Ovary (tissue), 9 donors: Measurements from ENCODE around the gene SFT2D1. TPM values are rescaled to one million over a fixed set of nuclear protein-coding genes. Genes with fewer than 3 reads are reported as not detected.

Experiments
- DNase-seq, 5 donors: peaks; one replicate each; pipeline ENCODE4 v3.0.0-alpha.2; 2019 to 2020
- H3K27ac ChIP-seq, 2 donors: fragments of 200-600 bp; one replicate each; pipeline versions ENCODE4 v1.5.1 to v1.8.0; 2019 to 2022
- H3K27me3 ChIP-seq: fragments of 200-600 bp; one replicate; pipeline ENCODE4 v1.8.0; 2022
- H3K36me3 ChIP-seq: fragments of 200-600 bp; sonication (generic); one replicate; pipeline ENCODE4 v1.5.1; 2019
- H3K4me1 ChIP-seq: one replicate; pipeline ENCODE4 v1.8.1; 2013; ENCODE audit warnings: mild to moderate bottlenecking, moderate library complexity; ENCODE audit not compliant: insufficient read depth
- H3K4me3 ChIP-seq: fragments of 200-600 bp; sonication (generic); one replicate; pipeline ENCODE4 v1.5.1; 2017
- H3K9me3 ChIP-seq, 2 donors: fragments of 200-600 bp in 1 of 2; sonication (generic) in 1 of 2; one replicate each; pipeline versions ENCODE4 v1.5.1 to v1.8.1; 2013 to 2019; ENCODE audit warnings: mild to moderate bottlenecking in 1 of 2, moderate library complexity in 1 of 2
- EP300 ChIP-seq: sonication (generic); formaldehyde crosslinking; IDR thresholded peaks from one replicate; pipeline ENCODE4 v1.6.1; 2017; ENCODE audit warnings: antibody characterized with exemption
- POLR2A ChIP-seq: fragments of 450-650 bp; IDR thresholded peaks from one replicate; pipeline ENCODE4 v1.6.1; 2017; ENCODE audit warnings: antibody characterized with exemption, mild to moderate bottlenecking, moderate library complexity
- WGBS, 3 donors: extraction: QIAGEN DNeasy Blood & Tissue Kit in 1 of 3; methylation state at CpG; one replicate each; pipeline versions ENCODE4 v1.1.5 to v1.1.7; 2013 to 2017; 5-methylcytosine and 5-hydroxymethylcytosine counted together
- intact Hi-C, 4 donors: fragments of 100-400 bp; cut with DNase I; formaldehyde crosslinking; loops; one replicate each; pipeline versions ENCODE4 v1.11.0 to v1.15.1; 2022 to 2023
- polyA plus RNA-seq, 2 donors: library from polyadenylated mRNA; stranded (reverse); fragments of 200-250 nt in 1 of 2; fragments of 350-450 nt in 1 of 2; fragmentation: Illumina TruSeq in 1 of 2; extraction: RNeasy Lipid Tissue Mini Kit (QIAGEN cat#74804) in 1 of 2; gene quantifications; one replicate each; pipeline ENCODE4 v1.2.3, GENCODE V29; 2013 to 2014
- total RNA-seq, 7 donors: library from RNA; depleted of rRNA in 2 of 7; stranded (reverse); fragments of >200 nt in 2 of 7; fragmentation: NEBNext Ultra II Directional in 3 of 7; extraction: Animal tissue kit (Norgen Biotek cat#: 25700) in 3 of 7; gene quantifications; one replicate each; pipeline versions ENCODE4 v1.1.0 to v1.2.4, GENCODE V29; 2016 to 2023
- TF ChIP-seq, protein P1 (sequence below), 3 donors: fragments of 450-650 bp in 2 of 3; fragments of 200-600 bp in 1 of 3; IDR thresholded peaks; one replicate each; pipeline versions ENCODE4 v1.5.1 to v1.8.0; 2016 to 2022; ENCODE audit warnings: antibody characterized with exemption in 3 of 3, mild to moderate bottlenecking in 1 of 3
- donor health status: DM: no; HTN: no; CAD: no; lungs with moderate emphysema.
- donor health status: DM: no; HTN: no; CAD: no.
- donor health status: Bipolar disorder and iron deficiency.
- donor health status: DM: yes; HTN: yes; CAD: no.
- donor health status: DM: no; HTN: no; CAD: no.
- donor health status: DM: yes; HTN: yes; CAD: no.

SFT2D1 gene
- total and polyA plus RNA-seq, 9 donors, result 25.9 to 50.3 (median 34.4) TPM

DNA sequence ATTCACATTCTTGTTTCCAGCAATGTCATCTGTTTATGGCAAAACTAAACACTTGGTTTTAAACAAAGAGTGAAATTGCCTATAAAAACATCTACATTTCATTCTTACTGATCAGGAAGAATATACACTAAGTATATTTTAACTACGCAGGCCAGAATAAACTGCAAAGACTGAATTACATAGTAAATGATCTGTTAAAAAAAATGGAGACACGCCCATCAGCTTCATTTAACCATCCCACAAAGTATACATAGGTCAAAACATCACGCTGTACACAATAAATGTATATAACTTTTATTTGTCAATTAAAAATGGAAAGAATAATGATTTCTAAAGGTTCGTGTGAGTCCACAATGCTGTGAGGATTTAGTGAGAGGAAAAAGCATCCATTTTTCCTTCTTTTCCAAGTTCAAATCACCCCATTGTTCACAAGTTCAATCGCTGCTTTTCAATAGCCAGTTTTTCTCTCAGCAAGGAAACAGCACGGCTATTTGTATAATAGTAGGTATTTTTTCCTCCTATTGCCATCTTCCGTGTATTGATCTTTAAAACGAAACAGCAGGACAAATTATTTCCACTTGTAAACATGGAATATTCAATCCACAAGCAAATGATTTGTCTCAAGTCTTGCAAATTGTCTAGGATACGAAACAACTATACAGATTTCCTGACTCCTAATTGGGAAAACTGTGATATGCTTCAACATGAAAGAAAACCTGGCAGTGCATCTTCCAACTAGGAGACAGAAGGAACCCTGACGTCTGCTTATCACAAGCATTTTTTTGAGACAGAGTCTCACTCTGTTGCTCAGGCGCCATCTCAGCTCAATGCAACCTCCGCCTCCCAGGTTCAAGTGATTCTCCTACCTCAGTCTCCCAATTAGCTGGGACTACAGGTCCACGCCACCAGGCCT, 10.6 kb downstream of the SFT2D1 start:
- no peak for TF ChIP-seq EP300
- no peak for TF ChIP-seq POLR2A
- TF ChIP-seq, protein P1, sequence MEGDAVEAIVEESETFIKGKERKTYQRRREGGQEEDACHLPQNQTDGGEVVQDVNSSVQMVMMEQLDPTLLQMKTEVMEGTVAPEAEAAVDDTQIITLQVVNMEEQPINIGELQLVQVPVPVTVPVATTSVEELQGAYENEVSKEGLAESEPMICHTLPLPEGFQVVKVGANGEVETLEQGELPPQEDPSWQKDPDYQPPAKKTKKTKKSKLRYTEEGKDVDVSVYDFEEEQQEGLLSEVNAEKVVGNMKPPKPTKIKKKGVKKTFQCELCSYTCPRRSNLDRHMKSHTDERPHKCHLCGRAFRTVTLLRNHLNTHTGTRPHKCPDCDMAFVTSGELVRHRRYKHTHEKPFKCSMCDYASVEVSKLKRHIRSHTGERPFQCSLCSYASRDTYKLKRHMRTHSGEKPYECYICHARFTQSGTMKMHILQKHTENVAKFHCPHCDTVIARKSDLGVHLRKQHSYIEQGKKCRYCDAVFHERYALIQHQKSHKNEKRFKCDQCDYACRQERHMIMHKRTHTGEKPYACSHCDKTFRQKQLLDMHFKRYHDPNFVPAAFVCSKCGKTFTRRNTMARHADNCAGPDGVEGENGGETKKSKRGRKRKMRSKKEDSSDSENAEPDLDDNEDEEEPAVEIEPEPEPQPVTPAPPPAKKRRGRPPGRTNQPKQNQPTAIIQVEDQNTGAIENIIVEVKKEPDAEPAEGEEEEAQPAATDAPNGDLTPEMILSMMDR (IDR thresholded peaks at IDR 0.05), result no peak
- Histone ChIP-seq H3K9me3 (no peaks in the 10 kb centered on the region), H3K27me3 (no peaks in the 10 kb centered on the region), H3K27ac (no peak overlapping the region), H3K36me3 (no peaks in the 10 kb centered on the region), H3K4me3 (no peak overlapping the region), H3K4me1 (peaks cover 4% of the 10 kb centered on the region)
- DNase-seq, result no peak
- WGBS, 3 donors, result 81 to 84% (median 84%) methylated on average over 13 of the region's 13 CpGs
- intact Hi-C loops, result no loop called here

DNA sequence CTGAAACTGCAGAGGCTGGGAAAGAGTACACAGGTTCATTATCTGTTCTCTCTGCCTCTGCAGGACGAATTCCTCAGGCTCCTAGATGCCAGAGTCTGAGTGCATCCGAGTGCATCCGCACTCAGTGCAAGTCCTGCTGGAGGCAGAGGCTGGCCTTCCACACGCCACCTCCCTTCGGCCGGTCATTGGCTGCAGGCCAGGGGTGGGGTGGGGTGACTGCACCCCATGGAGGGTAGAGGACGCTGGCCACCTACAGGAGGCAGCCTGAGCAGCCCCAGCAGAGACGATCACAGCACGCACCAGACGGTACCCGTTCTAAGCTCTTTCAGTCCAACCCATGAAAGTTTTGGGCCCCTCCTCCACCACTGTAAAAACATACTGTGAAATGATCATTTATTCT, 11.7 kb downstream of the SFT2D1 start:
- TF ChIP-seq, protein P1 (IDR thresholded peaks at IDR 0.05), result no peak
- TF ChIP-seq EP300, result no peak
- TF ChIP-seq POLR2A, result no peak
- 25 to 46% (median 33%) methylated on average over 11 of the region's 11 CpGs for WGBS, 3 donors

DNA sequence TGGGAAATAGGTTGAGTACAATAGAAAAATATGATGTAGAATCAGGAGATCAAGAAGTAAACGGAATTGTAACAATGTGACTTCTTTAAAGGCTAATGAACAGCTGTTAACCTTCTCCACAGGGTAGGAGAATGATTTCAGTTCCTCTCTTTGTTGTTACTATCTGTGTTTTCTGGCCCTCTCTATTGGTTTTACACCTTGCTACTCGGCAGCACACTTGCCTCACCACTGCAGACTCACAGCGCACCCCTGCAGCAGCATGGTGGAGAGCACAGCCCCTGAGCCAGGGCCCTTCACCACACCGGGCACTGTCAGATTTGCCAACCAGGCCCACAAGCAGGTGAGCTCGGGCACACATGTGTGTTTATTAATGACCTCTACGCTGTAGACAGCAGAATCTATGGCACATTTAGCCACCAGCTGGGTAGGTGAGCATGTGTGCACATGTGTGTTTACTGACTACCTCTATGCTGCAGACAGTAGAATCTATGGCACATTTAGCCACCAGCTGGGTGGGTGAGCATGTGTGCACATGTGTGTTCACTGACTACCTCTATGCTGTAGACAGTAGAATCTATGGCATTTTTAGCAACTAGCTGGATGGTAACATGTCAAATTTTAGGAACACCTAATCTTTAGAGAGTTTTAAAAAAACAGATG, 16.8 kb downstream of the SFT2D1 start:
- no peak for DNase-seq
- Histone ChIP-seq H3K27me3 (no peaks in the 10 kb centered on the region), H3K4me3 (no peak overlapping the region), H3K36me3 (no peaks in the 10 kb centered on the region), H3K27ac (no peak overlapping the region), H3K9me3 (no peaks in the 10 kb centered on the region), H3K4me1 (no peaks in the 10 kb centered on the region)
- WGBS, 3 donors, result 85 to 89% (median 86%) methylated on average over 6 of the region's 6 CpGs
- intact Hi-C loops, result no loop called here
- TF ChIP-seq, protein P1 (IDR thresholded peaks at IDR 0.05), result no peak
- TF ChIP-seq POLR2A, result no peak
- no peak for TF ChIP-seq EP300

More for the DNA sequence above, 11.7 kb downstream of the SFT2D1 start:
- Histone ChIP-seq H3K36me3 (no peaks in the 10 kb centered on the region), H3K4me1 (peaks cover 4% of the 10 kb centered on the region), H3K4me3 (no peak overlapping the region), H3K27ac (no peak overlapping the region), H3K9me3 (no peaks in the 10 kb centered on the region), H3K27me3 (no peaks in the 10 kb centered on the region)
- DNase-seq, result peak in 2 of 5 donors; percentile 54
- intact Hi-C loops, result no loop called here

DNA sequence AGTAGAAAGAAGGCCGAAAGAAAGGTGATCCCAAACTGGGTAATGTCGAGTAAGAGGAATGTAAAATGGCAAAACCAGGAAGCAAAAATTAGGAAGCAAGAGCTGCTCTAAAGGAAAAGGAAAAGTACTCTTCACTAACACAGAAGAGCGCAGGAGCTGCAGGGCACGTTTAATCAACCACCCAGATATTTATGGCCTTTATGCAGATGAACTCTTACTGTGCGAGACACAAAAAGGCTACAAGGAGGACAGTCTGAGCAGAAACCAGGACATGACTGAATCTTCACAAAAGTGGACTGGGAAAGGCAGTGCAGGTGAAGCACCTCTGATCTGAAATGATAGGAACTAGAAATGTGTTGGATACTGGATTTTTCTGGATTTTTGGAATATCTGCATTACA, 18.9 kb downstream of the SFT2D1 start:
- WGBS, 3 donors, result 88 to 90% (median 88%) methylated on average over 5 of the region's 5 CpGs
- Histone ChIP-seq H3K36me3 (no peaks in the 10 kb centered on the region), H3K4me3 (no peak overlapping the region), H3K9me3 (no peaks in the 10 kb centered on the region), H3K27me3 (no peaks in the 10 kb centered on the region), H3K4me1 (no peaks in the 10 kb centered on the region), H3K27ac (no peak overlapping the region)
- intact Hi-C loops, result no loop called here
- DNase-seq, result no peak
- TF ChIP-seq, protein P1 (IDR thresholded peaks at IDR 0.05), result no peak
- TF ChIP-seq POLR2A, result no peak
- TF ChIP-seq EP300, result no peak
